ENCODE measurements around the gene NTRK3.

- TF ChIP-seq CTCF (IDR thresholded peaks at IDR 0.05), result no peak
- TF ChIP-seq POLR2A (IDR thresholded peaks at IDR 0.05), result no peak
- TF ChIP-seq POLR2AphosphoS5 (IDR thresholded peaks at IDR 0.05), result no peak
These were observed 235.7 kb downstream of the NTRK3 start for GRCh38 chr15:88020806-88021205.

Data from prostate gland (tissue), 2 donors.